ENCODE measurements around the gene PDCD2L.
A peak's percentile ranks its signal among the peaks of the same experiment; 100 is the strongest.
"Not testable (repeated sequence)": the region's sequence is repeated elsewhere in the genome, so short reads cannot be mapped to it uniquely, and the experiment has no call there.

Gene PDCD2L, protein sequence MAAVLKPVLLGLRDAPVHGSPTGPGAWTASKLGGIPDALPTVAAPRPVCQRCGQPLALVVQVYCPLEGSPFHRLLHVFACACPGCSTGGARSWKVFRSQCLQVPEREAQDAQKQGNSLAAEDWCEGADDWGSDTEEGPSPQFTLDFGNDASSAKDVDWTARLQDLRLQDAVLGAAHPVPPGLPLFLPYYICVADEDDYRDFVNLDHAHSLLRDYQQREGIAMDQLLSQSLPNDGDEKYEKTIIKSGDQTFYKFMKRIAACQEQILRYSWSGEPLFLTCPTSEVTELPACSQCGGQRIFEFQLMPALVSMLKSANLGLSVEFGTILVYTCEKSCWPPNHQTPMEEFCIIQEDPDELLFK

DNA sequence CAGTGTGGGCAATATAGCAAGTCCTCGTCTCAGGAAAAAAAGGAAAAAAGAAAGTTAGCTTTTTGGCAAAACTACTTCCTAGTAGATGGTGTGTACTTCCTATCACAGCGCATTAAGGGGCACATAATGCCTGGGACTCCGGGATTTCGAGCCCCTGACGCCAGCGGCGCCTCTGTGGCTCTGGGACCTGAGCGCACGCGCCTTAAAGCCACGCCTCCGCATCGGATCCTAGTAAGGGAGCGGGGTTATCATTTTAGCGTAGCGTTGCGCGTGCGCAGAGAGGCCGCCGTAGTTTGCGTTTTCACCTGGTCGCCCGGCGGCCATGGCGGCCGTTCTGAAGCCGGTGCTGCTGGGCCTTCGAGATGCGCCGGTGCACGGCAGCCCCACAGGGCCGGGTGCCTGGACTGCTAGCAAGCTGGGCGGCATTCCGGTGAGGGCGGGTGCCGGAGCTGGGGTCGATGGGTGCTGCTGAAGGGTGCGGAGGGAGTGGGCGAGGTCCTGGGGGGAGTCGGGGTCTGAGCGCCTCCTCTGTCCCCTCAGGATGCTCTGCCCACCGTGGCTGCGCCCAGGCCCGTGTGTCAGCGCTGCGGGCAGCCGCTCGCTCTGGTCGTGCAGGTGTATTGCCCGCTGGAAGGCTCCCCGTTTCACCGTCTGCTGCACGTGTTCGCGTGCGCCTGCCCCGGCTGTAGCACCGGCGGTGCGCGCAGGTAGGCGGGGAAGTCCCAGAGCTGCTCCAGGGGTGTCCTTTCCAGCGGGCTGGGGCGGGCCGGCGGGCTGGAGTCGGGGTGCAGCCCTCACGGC lies at the start of gene PDCD2L:
Gene PDCD2L (plus strand): TSS at position 291 of the 801 bp plus-strand sequence. CDS start 32 bp downstream, at position 323.
- in situ Hi-C loops (cut with HindIII; ENCODE audit: low pct_ligation_motif_present, low pct_unique_long_range_greater_than_20kb, low sequenced_read_pairs), result no loop called here
- peak; percentile 88 for DNase-seq

DNA sequence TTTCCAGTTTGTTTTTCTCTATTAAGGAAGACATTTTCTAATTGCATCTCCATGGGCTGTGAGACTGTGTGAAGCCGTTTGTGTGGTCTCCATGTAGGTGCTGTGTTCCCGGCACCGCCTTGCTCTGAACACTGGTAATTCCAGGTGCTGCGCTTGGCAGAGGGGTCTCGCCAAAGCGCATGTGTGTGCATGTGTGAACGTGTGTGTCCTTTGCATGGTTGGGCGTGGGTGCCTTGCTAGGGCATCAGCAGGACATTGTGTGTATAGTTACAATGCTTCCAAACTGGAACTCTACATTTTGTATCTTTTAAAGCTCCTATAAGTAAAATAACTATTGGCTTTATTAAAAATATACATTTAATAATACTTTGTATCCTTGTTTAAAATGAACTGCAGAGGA lies 49.0 kb upstream of the PDCD2L start:
- in situ Hi-C loops (cut with HindIII; ENCODE audit: low pct_ligation_motif_present, low pct_unique_long_range_greater_than_20kb, low sequenced_read_pairs), result no loop called here

DNA sequence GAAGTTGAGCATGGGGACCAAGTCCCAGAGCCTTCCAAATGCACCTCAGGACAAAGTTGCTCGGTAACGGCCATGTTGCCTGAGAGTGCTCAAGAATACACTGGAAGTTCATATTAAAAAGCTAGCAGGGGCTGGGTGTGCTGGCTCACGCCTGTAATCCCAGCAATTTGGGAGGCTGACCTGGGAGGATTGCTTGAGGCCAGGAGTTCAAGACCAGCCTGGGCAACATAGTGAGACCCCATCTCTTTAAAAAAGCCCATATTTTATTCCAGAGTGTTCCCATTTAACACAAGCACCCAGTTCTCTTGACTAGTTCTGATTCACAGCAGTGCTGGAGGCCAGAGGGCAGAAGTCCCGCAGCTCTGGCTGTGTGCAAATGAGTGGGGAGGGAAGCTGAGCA lies 47.3 kb upstream of the PDCD2L start:
- DNase-seq, result no peak
- in situ Hi-C loops (cut with HindIII; ENCODE audit: low pct_ligation_motif_present, low pct_unique_long_range_greater_than_20kb, low sequenced_read_pairs), result no loop called here

More for the DNA sequence above, 49.0 kb upstream of the PDCD2L start:
- DNase-seq, result no peak

DNA sequence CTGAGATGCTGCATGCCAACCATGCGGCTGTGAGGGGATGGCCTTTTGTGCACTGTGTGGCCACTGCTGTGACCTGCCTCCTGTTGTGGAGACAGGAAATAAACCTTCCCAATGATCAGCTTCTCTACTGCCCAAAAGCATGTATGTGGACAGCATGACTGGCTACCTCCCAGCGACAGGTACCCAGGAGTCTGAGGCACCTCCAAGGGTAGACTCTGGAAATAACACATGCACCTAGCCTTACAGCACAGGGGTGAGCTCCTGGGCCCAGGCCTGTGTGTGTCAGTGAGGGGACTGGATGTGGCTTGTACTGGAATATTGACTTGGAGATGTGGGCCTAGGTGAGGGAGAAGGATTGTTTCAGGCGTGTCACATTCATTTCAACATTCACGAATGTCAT lies 46.8 kb upstream of the PDCD2L start:
- DNase-seq, result no peak
- in situ Hi-C loops (cut with HindIII; ENCODE audit: low pct_ligation_motif_present, low pct_unique_long_range_greater_than_20kb, low sequenced_read_pairs), result no loop called here

DNA sequence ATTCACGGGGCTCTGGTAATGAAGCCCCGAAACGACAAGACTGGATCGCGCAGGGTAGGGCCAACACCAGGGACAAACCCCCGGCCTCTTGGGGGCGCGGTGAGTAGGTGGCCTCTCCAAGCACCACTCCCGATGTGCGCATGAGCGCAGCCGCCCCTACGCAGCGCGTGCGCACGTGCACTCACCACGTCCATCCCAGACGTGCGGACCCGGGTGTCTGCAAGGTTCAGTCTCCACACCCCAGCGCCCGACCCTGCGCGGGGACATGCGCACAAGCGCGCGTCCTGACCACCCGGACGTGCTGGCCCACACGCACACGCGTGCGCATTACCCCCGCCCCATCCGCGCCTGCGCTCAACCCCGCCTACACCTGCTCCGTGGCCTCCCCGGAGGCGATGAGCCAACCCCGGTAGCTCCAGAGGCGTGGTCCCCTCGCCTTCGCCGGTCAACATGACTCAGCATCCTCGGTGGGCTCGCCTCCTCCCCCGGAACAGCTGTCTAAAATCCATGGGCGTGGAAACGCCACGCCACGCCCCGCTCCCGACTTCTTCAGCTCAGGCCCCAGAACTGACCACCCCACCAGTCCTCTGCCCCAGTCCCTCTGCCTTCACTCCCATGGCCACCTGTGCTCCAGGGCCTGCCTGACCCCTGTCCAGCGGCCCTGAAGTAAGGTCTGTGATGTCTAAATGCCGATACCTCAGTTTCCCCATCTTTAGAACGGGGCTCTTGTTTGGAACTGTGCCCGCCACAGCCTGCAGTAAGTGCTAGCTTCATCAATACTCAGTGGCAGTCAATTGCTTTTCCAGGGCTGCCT lies 44.9 kb upstream of the PDCD2L start:
- DNase-seq, result peak; percentile 95
- in situ Hi-C loops (cut with HindIII; ENCODE audit: low pct_ligation_motif_present, low pct_unique_long_range_greater_than_20kb, low sequenced_read_pairs), result no loop called here

DNA sequence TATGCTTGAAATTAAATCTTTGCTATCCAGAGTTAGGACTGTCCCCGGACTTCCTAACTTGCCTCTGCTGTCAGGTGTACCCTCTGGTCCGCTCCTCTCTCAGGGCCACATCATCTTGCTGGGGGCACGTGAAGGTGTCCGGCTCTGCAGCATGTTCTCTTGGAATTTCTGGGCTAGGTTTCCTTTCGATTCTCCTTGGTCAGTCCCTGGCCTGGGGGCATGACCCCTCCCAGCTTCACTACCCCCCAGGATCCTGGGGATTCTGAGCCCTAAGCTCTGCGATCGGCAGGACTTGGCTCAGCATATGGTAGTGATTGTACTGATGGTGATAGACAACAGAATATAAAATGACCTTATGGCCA lies 44.3 kb upstream of the PDCD2L start:
- DNase-seq, result no peak
- in situ Hi-C loops (cut with HindIII; ENCODE audit: low pct_ligation_motif_present, low pct_unique_long_range_greater_than_20kb, low sequenced_read_pairs), result no loop called here

DNA sequence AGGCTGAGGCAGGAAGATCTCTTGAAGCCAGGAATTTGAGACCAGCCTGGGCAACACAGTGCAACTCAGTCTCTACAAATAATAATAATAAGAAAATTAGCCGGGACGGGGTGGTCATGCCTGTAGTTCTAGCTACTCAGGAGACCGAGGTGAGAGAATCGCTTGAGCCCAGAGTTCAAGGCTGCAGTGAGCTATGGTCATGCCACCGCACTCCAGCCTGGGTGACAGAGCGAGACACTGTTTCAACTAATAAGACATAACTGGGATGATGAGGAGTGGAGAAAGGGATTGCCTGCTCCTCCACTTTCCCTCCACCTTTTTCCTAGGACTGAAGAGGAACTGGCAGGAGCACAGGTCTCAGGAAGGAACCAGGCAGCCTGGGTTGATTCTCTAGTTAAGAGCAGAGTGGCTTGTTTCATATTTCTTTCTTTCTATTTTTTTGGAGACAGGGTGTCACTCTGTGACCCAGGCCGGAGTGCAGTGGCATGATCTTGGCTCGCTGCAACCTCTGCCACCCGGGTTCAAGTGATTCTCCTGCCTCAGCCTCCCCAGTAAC lies 43.8 kb upstream of the PDCD2L start:
- in situ Hi-C loops (cut with HindIII; ENCODE audit: low pct_ligation_motif_present, low pct_unique_long_range_greater_than_20kb, low sequenced_read_pairs), result no loop called here
- no peak for DNase-seq

DNA sequence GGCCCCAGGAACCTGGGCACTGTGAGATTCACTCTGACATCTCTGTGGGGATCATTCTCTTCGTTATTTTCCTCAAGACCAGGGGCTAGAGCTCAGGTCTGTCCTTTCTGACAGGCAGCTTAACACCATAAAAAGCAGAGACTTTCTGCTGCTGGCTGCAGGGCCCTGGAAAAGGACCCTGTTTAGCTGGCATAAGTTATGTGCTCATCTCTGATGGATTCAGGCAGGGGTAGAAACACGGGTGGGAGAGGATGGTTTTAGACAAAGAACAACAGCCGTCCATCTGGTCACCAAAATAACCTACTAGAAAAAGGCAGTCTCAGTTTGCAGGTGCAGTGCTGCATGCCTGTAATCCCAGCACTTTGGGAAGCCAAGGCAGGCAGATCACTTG lies 41.5 kb upstream of the PDCD2L start:
- in situ Hi-C loops (cut with HindIII; ENCODE audit: low pct_ligation_motif_present, low pct_unique_long_range_greater_than_20kb, low sequenced_read_pairs), result no loop called here

DNA sequence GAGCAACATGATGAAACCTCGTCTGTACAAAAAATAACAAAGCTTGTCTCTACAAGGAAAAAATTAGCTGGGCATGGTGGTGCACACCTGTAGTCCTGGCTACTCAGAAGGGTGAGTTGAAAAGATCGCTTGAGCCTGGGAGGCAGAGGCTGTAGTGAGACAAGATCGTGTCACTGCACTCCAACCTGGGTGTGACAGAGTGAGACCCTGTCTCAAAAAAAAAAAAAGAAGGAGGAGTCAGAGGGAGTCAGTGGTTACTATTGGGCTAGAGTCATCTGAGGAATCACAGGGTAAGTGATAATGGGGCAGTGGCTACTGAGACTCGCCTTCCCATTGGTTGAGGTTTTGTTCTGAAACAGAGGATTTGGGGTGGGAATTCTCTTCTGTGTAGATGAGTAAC lies 41.1 kb upstream of the PDCD2L start:
- in situ Hi-C loops (cut with HindIII; ENCODE audit: low pct_ligation_motif_present, low pct_unique_long_range_greater_than_20kb, low sequenced_read_pairs), result no loop called here
- DNase-seq, result no peak

More for the DNA sequence above, 41.5 kb upstream of the PDCD2L start:
- DNase-seq, result no peak

DNA sequence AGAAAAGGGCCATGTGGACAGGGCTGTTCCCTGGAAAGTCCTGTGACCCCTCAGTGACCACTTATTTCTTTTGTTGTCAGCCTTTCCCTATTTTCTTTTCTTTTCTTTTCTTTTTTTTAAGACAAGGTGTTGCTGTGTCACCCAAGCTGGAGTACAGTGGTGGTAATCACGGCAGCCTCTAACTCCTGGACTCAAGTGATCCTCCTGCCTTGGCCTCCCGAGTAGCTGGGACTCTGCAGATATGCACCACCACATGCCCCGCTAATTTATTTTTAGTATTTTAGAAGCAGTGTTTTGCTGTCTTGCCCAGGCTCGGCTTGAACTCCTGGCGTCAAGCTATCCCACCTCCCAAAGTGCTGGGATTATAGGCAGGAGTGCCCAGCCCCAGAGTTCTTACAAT lies 40.3 kb upstream of the PDCD2L start:
- in situ Hi-C loops (cut with HindIII; ENCODE audit: low pct_ligation_motif_present, low pct_unique_long_range_greater_than_20kb, low sequenced_read_pairs), result no loop called here
- DNase-seq, result no peak

DNA sequence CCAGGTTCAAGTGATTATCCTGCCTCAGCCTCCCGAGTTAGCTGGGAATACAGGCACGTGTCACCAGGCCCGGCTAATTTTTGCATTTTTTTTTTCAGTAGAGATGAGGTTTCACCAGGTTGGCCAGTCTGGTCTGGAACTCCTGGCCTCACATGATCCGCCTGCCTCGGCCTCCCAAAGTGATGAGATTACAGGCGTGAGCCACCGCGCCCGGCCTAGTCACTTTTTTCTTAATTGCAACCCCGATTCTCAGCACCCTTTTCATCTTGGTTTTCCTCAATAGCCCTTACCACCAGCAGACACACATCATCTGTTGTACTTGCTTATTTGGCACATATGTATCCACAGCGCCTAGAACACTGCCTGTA lies 39.8 kb upstream of the PDCD2L start:
- in situ Hi-C loops (cut with HindIII; ENCODE audit: low pct_ligation_motif_present, low pct_unique_long_range_greater_than_20kb, low sequenced_read_pairs), result no loop called here
- no peak for DNase-seq

DNA sequence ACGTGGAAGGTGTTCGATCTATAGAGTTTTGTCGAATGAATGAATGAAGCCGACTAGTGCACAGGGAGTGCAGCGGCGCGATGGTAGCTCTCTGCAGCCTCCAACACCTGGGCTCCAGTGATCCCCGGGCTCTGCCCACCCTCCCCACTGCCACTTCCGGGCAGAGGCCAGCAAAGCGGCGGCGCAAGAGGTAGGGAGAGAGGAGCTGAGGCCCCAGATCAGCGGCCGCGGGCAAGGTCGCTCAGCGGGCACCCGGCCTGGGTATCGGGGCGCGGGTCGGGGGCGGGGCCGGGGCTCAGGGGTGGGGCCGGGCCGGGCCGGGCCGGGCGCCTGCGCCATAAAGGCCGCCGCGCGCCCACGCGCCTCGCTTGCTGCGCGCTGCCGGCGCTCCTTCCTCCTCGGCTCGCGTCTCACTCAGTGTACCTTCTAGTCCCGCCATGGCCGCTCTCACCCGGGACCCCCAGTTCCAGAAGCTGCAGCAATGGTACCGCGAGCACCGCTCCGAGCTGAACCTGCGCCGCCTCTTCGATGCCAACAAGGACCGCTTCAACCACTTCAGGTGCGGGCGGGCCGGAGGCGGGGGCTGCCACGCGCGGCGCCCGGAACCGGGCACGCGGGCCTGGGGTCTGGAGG lies 39.3 kb upstream of the PDCD2L start, which contains the start of gene GPI:
Gene GPI (plus strand): TSS at position 367 of the 633 bp plus-strand sequence. CDS start 71 bp downstream, at position 438.
- DNase-seq, result peak; percentile 55
- in situ Hi-C loops (cut with HindIII; ENCODE audit: low pct_ligation_motif_present, low pct_unique_long_range_greater_than_20kb, low sequenced_read_pairs), result no loop called here

DNA sequence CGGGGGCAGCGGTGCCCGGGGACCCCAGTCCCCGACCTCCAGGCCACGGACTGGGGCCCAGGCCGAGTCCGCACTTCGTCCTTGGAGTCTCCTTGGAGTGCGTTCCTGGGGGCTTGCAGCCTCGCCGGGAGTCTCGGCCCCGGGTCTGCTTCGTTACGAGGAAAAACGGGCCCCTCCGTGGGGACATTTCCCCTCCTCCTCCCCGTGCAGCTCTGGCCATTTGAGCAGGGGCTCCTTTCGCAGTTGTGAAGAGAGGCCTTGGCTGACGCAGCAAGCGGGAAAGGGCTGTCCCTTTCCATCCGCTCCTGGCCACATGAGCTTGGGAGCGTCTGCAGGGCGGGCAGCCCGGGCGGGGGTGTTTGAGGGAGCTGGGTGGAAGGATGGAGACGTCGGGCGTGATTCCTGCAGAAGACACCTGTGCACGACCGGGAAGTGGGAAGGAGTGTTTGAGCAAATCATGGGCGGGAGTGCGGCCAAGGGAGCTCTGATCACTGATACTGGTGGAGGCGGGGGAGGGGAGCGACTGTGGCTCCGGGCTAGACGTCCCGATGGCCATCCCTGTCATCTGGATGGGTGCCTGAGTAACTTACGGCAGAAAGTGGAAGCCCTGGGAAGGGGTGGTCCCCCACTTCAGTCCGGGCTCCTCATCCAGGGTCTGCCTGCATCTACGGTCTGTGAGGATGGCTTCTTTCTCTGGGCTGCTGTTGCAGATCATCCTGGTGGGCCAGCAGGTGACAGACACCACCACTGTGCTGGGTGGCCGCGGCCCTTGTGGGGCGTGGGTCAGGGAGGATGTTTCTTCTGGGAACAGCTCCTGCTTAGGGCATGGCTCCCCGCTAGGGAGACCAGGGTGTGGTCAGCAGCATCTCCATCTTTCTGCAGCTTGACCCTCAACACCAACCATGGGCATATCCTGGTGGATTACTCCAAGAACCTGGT lies 38.5 kb upstream of the PDCD2L start:
- DNase-seq, result peak; percentile 31
- in situ Hi-C loops (cut with HindIII; ENCODE audit: low pct_ligation_motif_present, low pct_unique_long_range_greater_than_20kb, low sequenced_read_pairs), result no loop called here

DNA sequence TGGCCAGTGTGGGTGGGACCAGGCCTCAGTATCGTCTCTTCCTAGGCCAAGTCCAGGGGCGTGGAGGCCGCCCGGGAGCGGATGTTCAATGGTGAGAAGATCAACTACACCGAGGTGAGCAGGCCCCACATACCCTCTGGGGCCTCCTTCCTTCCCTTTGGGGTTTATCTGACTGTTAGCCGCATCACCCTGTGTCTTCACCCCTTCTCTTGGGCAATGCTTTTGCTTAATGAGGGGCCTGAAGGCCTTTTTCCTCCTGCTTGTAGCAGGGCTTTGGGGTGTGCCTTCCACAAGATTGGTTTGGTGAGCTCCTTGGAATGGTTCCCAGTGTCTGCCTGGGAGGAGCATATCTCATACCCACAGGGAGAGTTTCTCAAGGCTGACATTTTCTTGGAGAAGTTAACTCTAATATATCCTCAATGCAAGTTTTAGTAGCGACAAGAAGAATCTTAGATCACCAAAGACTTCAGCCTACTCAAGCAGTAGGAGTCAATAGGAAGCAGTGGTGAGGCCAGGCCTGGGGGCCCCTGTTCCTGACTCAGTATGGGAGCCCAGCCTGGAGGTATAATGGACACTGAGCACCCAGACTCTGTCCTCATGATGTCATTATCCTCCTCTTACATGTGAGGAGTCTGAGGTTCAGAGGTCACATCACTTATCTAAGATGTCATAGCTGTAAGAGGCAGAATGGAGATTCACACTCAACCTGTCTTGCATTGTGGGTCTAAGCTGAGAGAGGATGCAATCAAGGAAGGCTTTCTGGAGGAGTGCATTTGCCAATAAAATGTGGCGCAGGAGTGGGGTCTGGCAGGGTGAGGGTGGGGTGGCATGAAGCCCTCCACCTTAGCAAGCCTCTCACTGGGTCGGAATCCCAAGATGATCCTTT lies 37.2 kb upstream of the PDCD2L start:
- in situ Hi-C loops (cut with HindIII; ENCODE audit: low pct_ligation_motif_present, low pct_unique_long_range_greater_than_20kb, low sequenced_read_pairs), result no loop called here

DNA sequence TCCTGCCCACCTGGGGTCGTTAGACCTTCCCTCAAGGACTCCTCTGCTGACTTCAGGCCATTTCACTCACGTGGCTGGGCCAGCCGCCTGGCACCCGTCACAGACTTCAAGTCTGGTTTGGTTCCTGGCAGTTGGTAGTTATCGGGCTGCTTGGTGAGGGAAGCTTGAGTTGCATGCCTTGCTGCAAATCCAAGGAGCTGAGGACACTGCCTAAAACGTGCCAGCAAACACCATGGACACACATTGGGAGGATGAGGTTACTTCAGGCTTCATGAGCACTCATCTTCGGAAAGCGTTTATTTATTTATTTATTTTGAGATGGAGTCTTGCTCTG lies 36.6 kb upstream of the PDCD2L start:
- no peak for DNase-seq
- in situ Hi-C loops (cut with HindIII; ENCODE audit: low pct_ligation_motif_present, low pct_unique_long_range_greater_than_20kb, low sequenced_read_pairs), result no loop called here

More for the DNA sequence above, 37.2 kb upstream of the PDCD2L start:
- DNase-seq, result no peak

DNA sequence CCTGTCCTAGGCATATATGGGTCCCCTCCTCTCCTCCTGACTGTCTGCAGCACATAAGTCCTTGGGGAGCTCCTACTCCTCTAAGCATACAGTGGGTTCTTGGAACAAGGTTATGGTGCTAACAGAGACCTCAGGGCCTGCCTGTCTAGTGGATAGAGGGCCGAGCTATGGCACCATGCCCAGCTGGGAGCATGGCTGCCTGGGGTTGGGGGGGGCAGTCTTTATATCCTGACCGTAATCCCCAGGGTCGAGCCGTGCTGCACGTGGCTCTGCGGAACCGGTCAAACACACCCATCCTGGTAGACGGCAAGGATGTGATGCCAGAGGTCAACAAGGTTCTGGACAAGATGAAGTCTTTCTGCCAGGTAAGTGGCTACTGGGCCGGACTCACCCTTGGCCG lies 35.9 kb upstream of the PDCD2L start:
- no peak for DNase-seq
- in situ Hi-C loops (cut with HindIII; ENCODE audit: low pct_ligation_motif_present, low pct_unique_long_range_greater_than_20kb, low sequenced_read_pairs), result no loop called here

DNA sequence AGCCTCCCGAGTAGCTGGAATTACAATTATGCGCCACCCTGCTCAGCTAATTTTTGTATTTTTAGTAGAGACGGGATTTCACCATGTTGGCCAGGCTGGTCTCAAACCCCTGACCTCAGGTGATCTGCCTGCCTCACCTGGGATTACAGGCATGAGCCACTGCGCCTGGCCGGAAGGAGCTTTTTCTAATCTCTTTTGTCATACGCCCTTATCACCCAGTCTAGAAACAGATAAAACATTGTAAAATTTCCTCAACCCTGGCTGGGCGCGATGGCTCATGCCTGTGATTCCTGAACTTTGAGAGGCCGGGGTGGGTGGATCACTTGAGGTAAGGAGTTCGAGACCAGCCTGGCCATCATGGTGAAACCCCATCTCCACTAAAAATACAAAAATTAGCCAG lies 35.0 kb upstream of the PDCD2L start:
- DNase-seq; in situ Hi-C loops (cut with HindIII; ENCODE audit: low pct_ligation_motif_present, low pct_unique_long_range_greater_than_20kb, low sequenced_read_pairs): not testable (repeated sequence)

Data from ACHN (cell line).